PC-3 (cell line): Measurements from ENCODE around the gene DHX57. TPM values are rescaled to one million over a fixed set of nuclear protein-coding genes. Genes with fewer than 3 reads are reported as not detected.

ENCODE experiments used
- ATAC-seq: fragments of 200-7000 bp; cut with Tn5 transposase; 2 replicates; pipeline ENCODE4 v1.9.1; 2020; ENCODE audit warnings: mild to moderate bottlenecking, moderate library complexity
- BruUV-seq: library from RNA; stranded (reverse); fragments of 400-500 nt; replicated peaks from 2 replicates; lab custom pipeline; 2021; lab: Mats Ljungman, UMichigan
- CTCF ChIA-PET: fragments of 300-600 bp; sonication (Branson Sonifier 250); formaldehyde crosslinking; loops from one replicate; lab custom pipeline; 2022; ENCODE audit warnings: antibody characterized with exemption; lab: Charles Lee
- POLR2A ChIA-PET: fragments of 300-600 bp; sonication (Branson Sonifier 250); formaldehyde crosslinking; loops from one replicate; lab custom pipeline; 2022; ENCODE audit warnings: antibody characterized with exemption; ENCODE audit not compliant: unreplicated experiment; lab: Charles Lee
- DNase-seq: peaks from one replicate; pipeline ENCODE4 v3.0.0-alpha.2; 2015
- H2AFZ ChIP-seq: fragments of 300-600 bp; sonication (generic); 2 replicates; pipeline ENCODE4 v1.6.0; 2016; ENCODE audit warnings: antibody characterized with exemption, low read length
- H3F3A ChIP-seq: fragments of 300-600 bp; sonication (generic); one replicate; pipeline ENCODE4 v1.6.0; 2017; ENCODE audit warnings: antibody characterized with exemption, low read length, control low read depth, mild to moderate bottlenecking; ENCODE audit not compliant: unreplicated experiment
- H3K27ac ChIP-seq: fragments of 300-600 bp; sonication (generic); 2 replicates; pipeline ENCODE4 v1.5.1; 2016; ENCODE audit warnings: mild to moderate bottlenecking, low read length
- H3K27me3 ChIP-seq: fragments of 300-600 bp; sonication (generic); 2 replicates; pipeline ENCODE4 v1.6.1; 2016; ENCODE audit warnings: low read length, mixed read lengths
- H3K36me3 ChIP-seq: fragments of 300-600 bp; sonication (generic); 2 replicates; pipeline ENCODE4 v1.6.1; 2016; ENCODE audit warnings: low read depth, mixed run types, low read length, mixed read lengths
- H3K4me1 ChIP-seq: fragments of 300-600 bp; sonication (generic); 2 replicates; pipeline ENCODE4 v1.5.1; 2016; ENCODE audit warnings: low read length; ENCODE audit not compliant: insufficient read depth
- H3K4me2 ChIP-seq: fragments of 300-600 bp; sonication (generic); 2 replicates; pipeline ENCODE4 v1.6.0; 2016; ENCODE audit warnings: low read length
- H3K4me3 ChIP-seq: fragments of 300-600 bp; sonication (generic); 2 replicates; pipeline ENCODE4 v1.5.1; 2016; ENCODE audit warnings: mild to moderate bottlenecking, low read length, mixed read lengths
- H3K79me2 ChIP-seq: fragments of 300-600 bp; sonication (generic); 2 replicates; pipeline ENCODE4 v1.6.1; 2017; ENCODE audit warnings: low read length, mixed read lengths
- H3K9ac ChIP-seq: fragments of 300-600 bp; sonication (generic); 2 replicates; pipeline ENCODE4 v1.6.0; 2016; ENCODE audit warnings: mild to moderate bottlenecking, low read length
- H3K9me2 ChIP-seq: fragments of 300-600 bp; sonication (generic); replicated peaks from 2 replicates; pipeline ENCODE4 v1.6.1; 2016; ENCODE audit warnings: mixed run types, low read length, mixed read lengths
- H3K9me3 ChIP-seq: fragments of 300-600 bp; sonication (generic); 2 replicates; pipeline ENCODE4 v1.6.1; 2016; ENCODE audit warnings: low read length, mixed read lengths
- H4K20me1 ChIP-seq: fragments of 300-600 bp; sonication (generic); 2 replicates; pipeline ENCODE4 v1.6.1; 2016; ENCODE audit warnings: low read length, mixed read lengths
- CTCF ChIP-seq: fragments of 300-600 bp; sonication (generic); conservative IDR thresholded peaks from 2 replicates; pipeline ENCODE4 v1.5.1; 2017; ENCODE audit warnings: antibody characterized with exemption, low read depth, mild to moderate bottlenecking, low read length
- EZH2 ChIP-seq: fragments of 300-600 bp; sonication (generic); IDR thresholded peaks from one replicate; pipeline ENCODE4 v1.6.1; 2017; ENCODE audit warnings: antibody characterized with exemption, mild to moderate bottlenecking, low read length; ENCODE audit not compliant: unreplicated experiment
- EZH2phosphoT487 ChIP-seq: fragments of 300-600 bp; sonication (generic); IDR thresholded peaks from 2 replicates; pipeline ENCODE4 v1.6.1; 2018; ENCODE audit warnings: mild to moderate bottlenecking, antibody characterized with exemption, low read length, borderline replicate concordance
- intact Hi-C: fragments of 100-400 bp; cut with micrococcal nuclease; formaldehyde crosslinking; loops from 2 replicates; pipeline ENCODE4 v1.9.0; 2023
- total RNA-seq: library from RNA; depleted of rRNA; stranded (reverse); fragments of >200 nt; gene quantifications from 2 replicates; pipeline ENCODE4 v1.2.3, GENCODE V29; 2014

Gene DHX57
- total RNA-seq, 1 experiment from 2014 or later, result 17.5 TPM

- intact Hi-C loops, result loop anchor here (1.0 kb wide), 1 partner anchor 18 kb away; no protein-coding TSS in a partner anchor
- POLR2A ChIA-PET, result no interaction called here
- TF ChIP-seq CTCF, result no peak
- TF ChIP-seq EZH2phosphoT487, result no peak
- TF ChIP-seq EZH2, result no peak
- Histone ChIP-seq H3K27me3 (no peaks in the 10 kb centered on the region), H3K36me3 (no peaks in the 10 kb centered on the region), H3K79me2 (peaks cover 8% of the 10 kb centered on the region), H3K4me2 (no peak overlapping the region), H3K4me1 (peaks cover 7% of the 10 kb centered on the region; the same call in 1 of the 2 replicates), H3K9me3 (no peaks in the 10 kb centered on the region), H3F3A (no peaks in the 10 kb centered on the region), H3K9me2 (no peaks in the 10 kb centered on the region), H3K9ac (no peak overlapping the region), H3K27ac (no peak overlapping the region), H4K20me1 (no peaks in the 10 kb centered on the region), H2AFZ (no peak overlapping the region), H3K4me3 (no peak overlapping the region)
- CTCF ChIA-PET, result no interaction called here
- no TSS peak for BruUV-seq
- DNase-seq (no peak), ATAC-seq (no peak)
Measured at GRCh38 chr2:38783586-38783985, 92.1 kb downstream of the DHX57 start.

GRCh38 chr2:38778687-38779082 is 97.0 kb downstream of the DHX57 start:
- TF ChIP-seq CTCF (no peak), EZH2 (no peak), EZH2phosphoT487 (no peak)
- Histone ChIP-seq H3K27ac (no peak overlapping the region), H3K4me2 (peak overlapping the region; percentile 96), H4K20me1 (no peaks in the 10 kb centered on the region), H3K9ac (peak overlapping the region; percentile 88), H3K4me3 (peak overlapping the region; percentile 87), H3F3A (no peaks in the 10 kb centered on the region), H3K27me3 (no peaks in the 10 kb centered on the region), H3K9me3 (no peaks in the 10 kb centered on the region), H2AFZ (peak overlapping the region; percentile 91), H3K4me1 (peaks cover 9% of the 10 kb centered on the region; the same call in 1 of the 2 replicates), H3K9me2 (no peaks in the 10 kb centered on the region), H3K36me3 (no peaks in the 10 kb centered on the region), H3K79me2 (peaks cover 13% of the 10 kb centered on the region)
- CTCF ChIA-PET, result interaction anchor here (0.5 kb wide), 1 partner anchor 33 kb away, joined by 4 read pairs; no protein-coding TSS in a partner anchor
- intact Hi-C loops, result loop anchor here (1.0 to 5.0 kb wide), 2 partner anchors 27 to 36 kb away; partner anchors contain the start of gene SRSF7
- ATAC-seq, result no peak
- POLR2A ChIA-PET, result no interaction called here
- BruUV-seq, result no TSS peak
- no peak for DNase-seq

GRCh38 chr2:38776531-38776930 is 99.2 kb downstream of the DHX57 start:
- DNase-seq (no peak), ATAC-seq (no peak)
- Histone ChIP-seq H3K4me3 (no peak overlapping the region), H3K27me3 (no peaks in the 10 kb centered on the region), H3K9me3 (no peaks in the 10 kb centered on the region), H3F3A (no peaks in the 10 kb centered on the region), H3K27ac (no peak overlapping the region), H3K9ac (no peak overlapping the region), H4K20me1 (no peaks in the 10 kb centered on the region), H2AFZ (no peak overlapping the region), H3K79me2 (peaks cover 13% of the 10 kb centered on the region), H3K4me2 (no peak overlapping the region), H3K36me3 (no peaks in the 10 kb centered on the region), H3K4me1 (peaks cover 9% of the 10 kb centered on the region; the same call in 1 of the 2 replicates), H3K9me2 (no peaks in the 10 kb centered on the region)
- ChIA-PET POLR2A (interaction anchor here (0.5 kb wide), 1 partner anchor 25 kb away, joined by 3 read pairs; no protein-coding TSS in a partner anchor), CTCF (no interaction called here)
- no peak for TF ChIP-seq EZH2
- TF ChIP-seq EZH2phosphoT487, result no peak
- no peak for TF ChIP-seq CTCF
- BruUV-seq, result no TSS peak
- intact Hi-C loops, result loop anchor here (5.0 kb wide), 1 partner anchor 34 kb away; no protein-coding TSS in a partner anchor
